Measurements from ENCODE around the gene FARSA. TPM values are rescaled to one million over a fixed set of nuclear protein-coding genes. Genes with fewer than 3 reads are reported as not detected.

The FARSA gene
- total RNA-seq, 1 donor from 2014 or later, result 71.6 TPM

- Mint-ChIP-seq H3K36me3 (ENCODE audit: unreplicated experiment) (no peaks in the 10 kb centered on the region), H3K4me3 (ENCODE audit: unreplicated experiment) (no peak overlapping the region), H3K27ac (ENCODE audit: unreplicated experiment) (no peak overlapping the region), H3K4me1 (ENCODE audit: low read depth, unreplicated experiment) (peaks cover 22% of the 10 kb centered on the region), H3K27me3 (ENCODE audit: unreplicated experiment) (peaks cover 20% of the 10 kb centered on the region), H3K9me3 (ENCODE audit: unreplicated experiment) (peaks cover 23% of the 10 kb centered on the region)
- no peak for DNase-seq
- no peak for TF ChIP-seq CTCF (IDR thresholded peaks at IDR 0.05; ENCODE audit: partially characterized antibody, unreplicated experiment)
These were observed 15.3 kb upstream of the FARSA start for GRCh38 chr19:12948612-12949362.

GRCh38 chr19:12947702-12948611 lies 14.4 kb upstream of the FARSA start:
- Mint-ChIP-seq H3K9me3 (ENCODE audit: unreplicated experiment) (peaks cover 21% of the 10 kb centered on the region), H3K4me3 (ENCODE audit: unreplicated experiment) (no peak overlapping the region), H3K27me3 (ENCODE audit: unreplicated experiment) (peaks cover 17% of the 10 kb centered on the region), H3K4me1 (ENCODE audit: low read depth, unreplicated experiment) (peaks cover 19% of the 10 kb centered on the region), H3K36me3 (ENCODE audit: unreplicated experiment) (no peaks in the 10 kb centered on the region), H3K27ac (ENCODE audit: unreplicated experiment) (peak overlapping the region; percentile 5)
- TF ChIP-seq CTCF (IDR thresholded peaks at IDR 0.05; ENCODE audit: partially characterized antibody, unreplicated experiment), result no peak
- DNase-seq, result no peak

DNA sequence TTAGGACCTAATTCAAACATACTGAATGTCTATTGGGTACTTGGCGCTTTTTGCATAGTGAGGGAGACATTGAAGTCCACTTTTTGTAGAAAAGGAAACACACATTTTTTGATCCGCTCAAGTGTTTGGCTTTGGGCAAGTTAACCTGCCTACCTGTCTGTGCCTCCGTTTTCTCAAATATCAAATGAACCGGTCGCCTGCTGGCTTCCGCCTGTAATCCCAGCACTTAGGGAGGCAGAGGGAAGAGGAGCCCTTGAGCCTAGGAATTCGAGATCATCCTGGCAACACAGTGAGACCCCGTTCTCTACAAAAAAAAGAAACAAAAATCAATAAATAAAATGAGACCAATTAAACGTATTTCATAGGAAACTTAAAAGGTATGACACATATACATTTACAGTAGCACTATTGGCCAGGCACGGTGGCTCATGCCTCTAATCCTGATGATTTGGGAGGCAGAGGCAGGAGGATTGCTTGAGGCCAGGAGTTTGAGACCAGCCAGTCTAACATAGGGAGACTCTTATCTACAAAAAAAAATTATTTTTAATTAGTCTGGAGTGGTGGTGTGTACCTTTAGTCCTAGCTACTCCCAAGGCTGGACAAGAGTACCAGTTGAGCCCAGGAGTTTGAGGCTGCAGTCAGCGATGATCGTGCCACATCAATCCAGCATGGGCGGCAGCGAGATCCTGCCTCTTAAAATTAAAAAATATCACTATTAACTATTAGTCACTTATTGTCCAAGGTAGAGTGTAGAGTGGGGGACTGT lies 13.4 kb upstream of the FARSA start:
- no peak for DNase-seq
- Mint-ChIP-seq H3K36me3 (ENCODE audit: unreplicated experiment) (no peaks in the 10 kb centered on the region), H3K9me3 (ENCODE audit: unreplicated experiment) (peaks cover 21% of the 10 kb centered on the region), H3K4me1 (ENCODE audit: low read depth, unreplicated experiment) (peaks cover 12% of the 10 kb centered on the region), H3K27ac (ENCODE audit: unreplicated experiment) (peak overlapping the region; percentile 82), H3K27me3 (ENCODE audit: unreplicated experiment) (peaks cover 17% of the 10 kb centered on the region), H3K4me3 (ENCODE audit: unreplicated experiment) (peak overlapping the region; percentile 92)
- TF ChIP-seq CTCF (IDR thresholded peaks at IDR 0.05; ENCODE audit: partially characterized antibody, unreplicated experiment), result no peak

DNA sequence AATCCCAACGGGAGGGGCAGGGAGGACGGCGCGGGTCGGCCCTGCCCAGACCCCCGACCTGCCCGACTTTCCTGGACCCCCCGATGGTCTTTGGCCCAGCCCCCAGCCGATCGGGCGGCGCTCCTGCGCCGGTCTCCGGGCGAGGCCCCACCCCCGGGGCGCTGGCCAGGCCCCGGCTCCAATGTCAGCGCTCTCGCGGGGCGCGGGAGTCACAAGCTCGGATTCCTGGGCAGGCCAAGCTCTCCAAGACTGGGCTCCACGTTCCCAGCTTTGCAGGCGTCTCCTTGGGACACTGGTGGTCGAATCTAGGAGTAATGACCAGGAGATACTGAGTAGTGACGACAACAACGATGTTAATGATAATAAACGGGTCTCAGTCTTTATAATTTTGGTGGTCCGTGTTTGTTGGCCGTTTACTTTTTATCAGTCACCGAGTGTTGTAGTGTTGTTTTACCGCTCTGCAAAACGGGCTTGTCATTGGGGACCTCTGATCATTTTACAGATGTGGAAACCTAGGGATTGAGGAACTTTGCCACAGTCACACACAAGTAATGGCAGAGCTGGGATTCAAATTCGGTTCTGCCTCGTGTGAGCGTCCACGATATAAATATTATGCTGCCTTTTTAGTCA lies 12.7 kb upstream of the FARSA start:
- Mint-ChIP-seq H3K9me3 (ENCODE audit: unreplicated experiment) (peaks cover 19% of the 10 kb centered on the region), H3K27ac (ENCODE audit: unreplicated experiment) (peak overlapping the region; percentile 82), H3K36me3 (ENCODE audit: unreplicated experiment) (no peaks in the 10 kb centered on the region), H3K4me1 (ENCODE audit: low read depth, unreplicated experiment) (peaks cover 12% of the 10 kb centered on the region), H3K27me3 (ENCODE audit: unreplicated experiment) (peaks cover 14% of the 10 kb centered on the region), H3K4me3 (ENCODE audit: unreplicated experiment) (peak overlapping the region; percentile 92)
- no peak for TF ChIP-seq CTCF (IDR thresholded peaks at IDR 0.05; ENCODE audit: partially characterized antibody, unreplicated experiment)
- DNase-seq, result peak; percentile 79

All from glutamatergic neuron (in vitro differentiated cells).